Globus pallidus (tissue), 1 donor: ENCODE results near the gene FBXW5.

Experiments used
- DNase-seq: peaks from one replicate; pipeline ENCODE4 v3.0.0-alpha.2; 2015; ENCODE audit warnings: low spot score

Gene FBXW5

DNA sequence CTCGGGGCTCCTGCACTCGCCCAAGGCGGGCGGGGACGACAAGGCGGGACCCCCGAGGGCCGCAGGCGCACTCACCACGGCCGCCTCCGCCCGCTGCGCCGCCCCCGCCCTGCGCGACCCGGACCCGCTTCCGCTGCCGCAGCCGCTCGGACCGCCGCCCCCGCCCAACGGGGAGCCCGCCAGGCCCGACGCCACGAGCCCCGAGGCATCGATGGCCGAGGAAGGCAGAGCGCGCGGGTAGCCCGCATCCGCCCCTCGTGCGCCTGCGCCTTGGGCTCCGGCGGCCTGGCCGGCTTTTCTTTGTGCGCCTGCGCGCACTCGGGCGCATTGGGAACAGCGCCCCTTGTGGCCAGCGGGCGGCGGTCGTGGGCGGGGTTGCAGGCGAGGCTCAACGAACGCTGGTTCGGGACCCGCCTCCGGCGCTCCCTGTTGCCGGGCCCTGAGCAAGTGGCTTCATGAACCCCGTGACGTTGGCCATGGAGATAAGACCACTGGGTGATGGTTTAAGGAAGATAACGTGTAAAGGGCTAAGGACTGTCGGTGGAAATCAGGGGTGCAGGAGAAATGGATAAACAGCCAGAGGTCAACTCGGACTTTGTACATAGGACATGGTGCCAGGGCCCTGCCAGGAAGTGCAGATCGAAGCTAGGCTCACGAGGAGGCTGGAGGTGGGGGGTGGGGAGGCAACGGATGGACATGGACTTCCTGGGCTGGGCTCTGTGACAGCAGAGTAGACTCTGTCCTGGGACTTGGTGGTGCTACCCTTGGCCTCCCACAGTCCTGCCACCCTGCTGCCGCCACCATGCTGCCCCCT, at the start of gene FBXW5, which contains the start of gene C8G:
FBXW5 (minus strand) TSS at position 220 of the 814 bp plus-strand sequence. CDS start 655 bp downstream, outside the sequence.
C8G (plus strand) TSS at position 725 of the 814 bp plus-strand sequence; CDS start at position 803, 78 bp downstream.
- DNase-seq = peak; percentile 92

DNA sequence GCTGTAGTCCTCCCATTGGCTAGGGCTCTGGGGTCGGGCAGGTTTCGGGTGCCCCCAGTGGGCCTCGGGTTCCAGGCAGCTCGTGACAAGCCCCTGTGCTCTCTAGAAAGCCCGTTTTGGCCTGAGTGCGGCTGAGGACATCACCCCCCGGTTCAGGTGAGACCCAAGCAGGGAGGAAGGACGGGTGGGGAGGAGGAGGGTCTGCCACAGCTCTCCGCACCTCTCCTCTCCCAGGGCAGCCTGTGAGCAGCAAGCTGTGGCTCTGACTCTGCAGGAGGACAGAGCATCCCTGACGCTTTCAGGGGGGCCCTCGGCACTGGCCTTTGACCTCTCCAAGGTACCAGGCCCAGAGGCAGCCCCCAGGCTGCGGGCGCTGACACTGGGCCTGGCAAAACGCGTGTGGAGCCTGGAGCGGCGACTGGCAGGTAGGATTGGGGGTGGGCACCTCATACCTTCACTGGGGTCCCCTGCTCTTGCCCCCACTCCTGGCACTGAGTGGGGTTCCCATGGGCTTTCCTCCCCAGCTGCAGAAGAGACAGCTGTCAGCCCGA, 48.4 kb upstream of the FBXW5 start:
- no peak for DNase-seq

- DNase-seq = peak; percentile 87
These were observed 47.7 kb upstream of the FBXW5 start, which contains the start of gene PAXX for GRCh38 chr9:136991993-136992818. TSS of gene PAXX (plus strand) at chr9:136992422. CDS start at chr9:136992444, 22 bp downstream.

- no peak for DNase-seq
These were observed 45.8 kb upstream of the FBXW5 start for GRCh38 chr9:136990242-136990911.

DNA sequence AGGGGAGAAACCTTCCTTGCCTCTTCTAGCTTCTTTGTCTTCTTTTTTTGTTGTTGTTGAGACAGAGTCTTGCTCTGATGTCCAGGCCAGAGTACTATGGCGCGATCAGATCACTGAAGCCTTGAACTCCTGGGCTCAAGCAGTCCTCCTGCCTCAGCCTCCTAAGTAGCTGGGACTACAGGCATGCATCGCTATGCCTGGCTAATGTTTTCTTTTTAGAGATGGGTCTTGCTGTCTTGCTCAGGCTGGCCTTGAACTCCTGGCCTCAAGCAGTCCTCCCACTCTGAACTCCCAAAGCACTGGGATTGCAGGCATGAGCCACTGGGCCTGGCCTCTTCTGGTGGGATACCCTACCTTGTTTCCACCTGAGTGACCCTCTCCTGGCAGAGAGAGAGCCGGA, 44.3 kb upstream of the FBXW5 start:
- DNase-seq = no peak

- no peak for DNase-seq
These were observed 41.3 kb upstream of the FBXW5 start for GRCh38 chr9:136985853-136986252.

- no peak for DNase-seq
These were observed 40.6 kb upstream of the FBXW5 start for GRCh38 chr9:136985027-136985602.

DNA sequence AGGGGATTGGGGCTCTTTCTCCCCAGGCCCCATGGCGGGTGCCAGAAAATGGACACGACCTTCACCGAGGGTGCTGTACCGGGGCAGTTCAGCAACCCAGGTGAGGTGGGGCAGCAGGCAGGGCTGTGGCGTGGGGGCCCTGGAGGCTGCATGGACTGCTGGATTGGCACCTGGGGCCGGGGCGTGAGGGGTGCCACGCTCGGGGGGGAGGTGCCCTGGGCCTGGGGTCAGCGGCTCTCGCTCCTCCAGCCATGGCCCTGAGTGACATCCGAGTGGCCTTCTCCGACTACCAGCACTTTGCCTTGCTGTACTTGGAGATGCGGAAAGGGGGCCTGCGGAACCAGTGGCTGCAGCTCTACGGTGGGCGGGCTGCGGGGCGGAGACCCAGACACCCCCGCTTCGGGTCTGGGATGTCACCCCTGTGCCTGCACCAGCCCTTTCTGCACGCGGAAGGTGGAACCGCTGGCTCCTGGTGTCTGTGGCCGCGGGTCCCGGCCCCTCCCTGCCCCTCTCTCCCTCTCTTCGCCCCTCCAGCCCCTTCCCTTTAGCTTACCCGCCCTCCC, 40.0 kb upstream of the FBXW5 start:
- no peak for DNase-seq

GRCh38 chr9:136983656-136984314, 39.2 kb upstream of the FBXW5 start:
- DNase-seq = no peak

DNA sequence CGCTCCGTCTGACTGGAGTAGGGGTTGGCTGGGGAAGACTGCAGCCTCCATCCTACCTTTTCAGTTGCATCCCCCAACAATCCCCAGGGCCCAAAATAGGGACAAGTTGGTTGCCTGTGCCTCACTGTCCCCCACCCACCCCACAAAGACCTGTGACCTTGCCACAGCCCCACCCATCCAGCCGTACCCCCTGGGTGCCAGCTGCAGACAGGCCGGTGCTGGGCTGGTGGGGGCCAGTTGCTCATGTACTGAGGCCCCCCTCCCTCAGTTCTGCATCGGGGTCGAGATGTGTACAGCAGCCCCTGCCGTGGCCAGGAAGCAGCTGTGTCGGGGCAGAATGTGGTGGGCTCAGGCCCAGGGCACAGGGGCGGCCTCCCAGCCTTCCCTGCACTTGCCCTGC, 38.6 kb upstream of the FBXW5 start:
- peak; percentile 45 for DNase-seq

DNA sequence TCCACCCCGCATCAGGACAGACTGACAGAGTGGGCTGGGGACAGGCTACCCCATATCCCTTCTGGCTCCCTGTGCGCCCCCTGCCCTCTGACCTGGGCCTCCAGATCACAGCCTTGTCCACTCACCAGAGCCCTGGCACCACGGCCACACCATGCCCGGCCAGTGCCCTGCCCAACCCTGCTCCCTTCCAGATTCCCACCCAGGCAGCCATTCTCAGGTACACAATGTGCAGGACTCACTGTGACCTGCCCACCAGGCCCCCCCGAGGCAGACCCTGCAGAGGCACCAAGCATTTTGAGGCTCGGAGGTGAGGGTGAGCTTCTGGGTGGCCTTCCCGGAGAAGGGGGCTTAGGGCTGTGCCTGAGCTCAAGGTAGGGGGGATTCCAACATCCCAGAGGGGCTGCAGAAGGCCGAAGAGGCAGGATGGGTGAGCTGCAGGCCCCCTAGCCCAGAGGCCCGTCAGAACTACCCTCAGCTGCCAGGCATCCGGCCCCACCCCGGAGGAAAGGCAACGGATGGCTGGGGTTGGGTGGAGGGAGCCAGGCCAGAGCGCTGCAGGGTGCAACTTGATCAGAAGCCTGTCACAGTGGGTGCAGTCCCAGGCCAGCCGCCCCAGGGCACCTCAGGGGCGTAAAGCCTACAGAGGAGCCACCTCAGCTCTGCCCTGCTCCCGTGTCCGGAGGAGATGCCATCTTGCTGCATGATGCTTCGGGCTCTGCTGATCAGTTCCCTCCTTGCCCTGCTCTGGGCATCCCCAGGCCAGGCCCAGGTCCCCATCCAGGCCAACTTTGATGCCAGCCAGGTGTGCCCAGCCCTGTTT, 37.9 kb upstream of the FBXW5 start, which contains the start of gene LCNL1:
LCNL1 (plus strand) TSS at position 762 of the 820 bp plus-strand sequence. CDS start 594 bp downstream, outside the sequence.
- peak; percentile 82 for DNase-seq

GRCh38 chr9:136981588-136982231, 37.2 kb upstream of the FBXW5 start:
- peak; percentile 87 for DNase-seq

- DNase-seq = peak; percentile 59
These were observed 36.3 kb upstream of the FBXW5 start for GRCh38 chr9:136980669-136981478.

- DNase-seq = peak; percentile 47
These were observed 35.4 kb upstream of the FBXW5 start for GRCh38 chr9:136979769-136980587.

GRCh38 chr9:136978865-136979544, 34.5 kb upstream of the FBXW5 start:
- peak; percentile 54 for DNase-seq

DNA sequence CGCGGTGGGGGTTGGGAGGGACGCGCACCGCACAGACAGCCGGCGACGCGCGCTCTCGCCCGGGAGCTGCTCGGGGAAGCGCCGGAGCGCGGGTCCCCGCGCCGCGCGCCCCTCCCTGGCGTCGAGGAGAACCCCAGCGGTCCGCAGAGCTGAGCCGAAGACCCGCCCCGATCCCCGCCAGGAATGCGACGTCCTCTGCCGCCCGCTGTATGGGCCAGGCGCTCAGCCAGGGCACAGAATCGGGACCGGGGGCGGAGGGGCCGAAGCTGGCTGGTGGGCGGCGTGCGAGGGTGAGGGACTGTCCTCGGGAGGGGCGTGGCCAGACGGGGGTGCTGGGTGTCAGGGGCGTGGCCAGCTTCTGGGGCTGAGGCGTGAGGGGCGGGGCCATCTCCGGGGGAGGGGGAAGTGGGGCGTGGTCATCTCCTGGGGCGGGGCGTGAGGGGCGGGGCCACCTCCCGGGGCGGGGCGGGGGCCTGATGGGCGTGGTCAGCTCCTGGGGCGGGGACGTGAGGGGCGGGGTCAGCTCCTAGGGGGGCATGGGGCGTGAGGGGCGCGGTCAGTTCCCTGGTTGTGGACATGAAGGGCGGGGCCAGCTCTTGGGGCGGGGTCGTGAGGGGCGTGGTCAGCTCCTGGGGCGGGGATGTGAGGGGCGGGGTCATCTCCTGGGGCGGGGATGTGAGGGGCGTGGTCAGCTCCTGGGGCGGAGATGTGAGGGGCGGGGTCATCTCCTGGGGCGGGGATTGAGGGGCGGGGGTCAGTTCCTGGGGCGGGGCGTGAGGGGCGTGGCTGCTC, 33.7 kb upstream of the FBXW5 start:
- peak; percentile 96 for DNase-seq
